ENCODE data around the gene ZG16.

ZG16 gene

GRCh38 chr16:29826342-29826695 lies 48.3 kb downstream of the ZG16 start:
- H3K4me1 ChIP-seq (ENCODE audit: insufficient read depth, low read length, severe bottlenecking), result peaks cover 10% of the 10 kb centered on the region
- H3K27ac ChIP-seq (ENCODE audit: low read depth, low read length, poor library complexity, severe bottlenecking), result no peak overlapping the region

GRCh38 chr16:29830774-29831173 lies 52.7 kb downstream of the ZG16 start:
- H4K20me1 ChIP-seq (ENCODE audit: insufficient read depth, low read length), result no peaks in the 10 kb centered on the region
- H3F3A ChIP-seq (ENCODE audit: insufficient read depth, low read length), result no peaks in the 10 kb centered on the region
- no peak overlapping the region for H3K27ac ChIP-seq (ENCODE audit: low read depth, low read length, poor library complexity, severe bottlenecking)
- H3K79me2 ChIP-seq (ENCODE audit: insufficient read depth, low read length), result no peaks in the 10 kb centered on the region
- H2AFZ ChIP-seq (ENCODE audit: low read length), result no peak overlapping the region
- H3K4me2 ChIP-seq (ENCODE audit: low read length), result no peak overlapping the region
- no peak overlapping the region for H3K9ac ChIP-seq (ENCODE audit: low read length)
- no peaks in the 10 kb centered on the region for H3K4me1 ChIP-seq (ENCODE audit: insufficient read depth, low read length, severe bottlenecking)
- no peaks in the 10 kb centered on the region for H3K36me3 ChIP-seq (ENCODE audit: insufficient read depth, low read length)
- H3K4me3 ChIP-seq (ENCODE audit: low read depth, low read length, poor library complexity, severe bottlenecking), result no peak overlapping the region
- no peaks in the 10 kb centered on the region for H3K9me3 ChIP-seq (ENCODE audit: low read length)
- H3K27me3 ChIP-seq (ENCODE audit: insufficient read depth, low read length), result no peaks in the 10 kb centered on the region
- no peaks in the 10 kb centered on the region for H3K9me2 ChIP-seq (ENCODE audit: low read depth, low read length)
- TF ChIP-seq, protein P1, sequence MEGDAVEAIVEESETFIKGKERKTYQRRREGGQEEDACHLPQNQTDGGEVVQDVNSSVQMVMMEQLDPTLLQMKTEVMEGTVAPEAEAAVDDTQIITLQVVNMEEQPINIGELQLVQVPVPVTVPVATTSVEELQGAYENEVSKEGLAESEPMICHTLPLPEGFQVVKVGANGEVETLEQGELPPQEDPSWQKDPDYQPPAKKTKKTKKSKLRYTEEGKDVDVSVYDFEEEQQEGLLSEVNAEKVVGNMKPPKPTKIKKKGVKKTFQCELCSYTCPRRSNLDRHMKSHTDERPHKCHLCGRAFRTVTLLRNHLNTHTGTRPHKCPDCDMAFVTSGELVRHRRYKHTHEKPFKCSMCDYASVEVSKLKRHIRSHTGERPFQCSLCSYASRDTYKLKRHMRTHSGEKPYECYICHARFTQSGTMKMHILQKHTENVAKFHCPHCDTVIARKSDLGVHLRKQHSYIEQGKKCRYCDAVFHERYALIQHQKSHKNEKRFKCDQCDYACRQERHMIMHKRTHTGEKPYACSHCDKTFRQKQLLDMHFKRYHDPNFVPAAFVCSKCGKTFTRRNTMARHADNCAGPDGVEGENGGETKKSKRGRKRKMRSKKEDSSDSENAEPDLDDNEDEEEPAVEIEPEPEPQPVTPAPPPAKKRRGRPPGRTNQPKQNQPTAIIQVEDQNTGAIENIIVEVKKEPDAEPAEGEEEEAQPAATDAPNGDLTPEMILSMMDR (IDR thresholded peaks at IDR 0.05; ENCODE audit: low read length), result no peak
- no peak for TF ChIP-seq EZH2 (IDR thresholded peaks at IDR 0.05; ENCODE audit: borderline replicate concordance, low read length)

More at GRCh38 chr16:29826342-29826695, 48.3 kb downstream of the ZG16 start:
- no peaks in the 10 kb centered on the region for H3K9me3 ChIP-seq (ENCODE audit: low read length)
- no peak overlapping the region for H3K4me2 ChIP-seq (ENCODE audit: low read length)
- H2AFZ ChIP-seq (ENCODE audit: low read length), result no peak overlapping the region
- H3K9me2 ChIP-seq (ENCODE audit: low read depth, low read length), result no peaks in the 10 kb centered on the region
- no peaks in the 10 kb centered on the region for H3K27me3 ChIP-seq (ENCODE audit: insufficient read depth, low read length)
- no peak overlapping the region for H3K4me3 ChIP-seq (ENCODE audit: low read depth, low read length, poor library complexity, severe bottlenecking)
- no peak overlapping the region for H3K9ac ChIP-seq (ENCODE audit: low read length)
- no peak for TF ChIP-seq EZH2 (IDR thresholded peaks at IDR 0.05; ENCODE audit: borderline replicate concordance, low read length)
- TF ChIP-seq, protein P1 (IDR thresholded peaks at IDR 0.05; ENCODE audit: low read length), result no peak
- no peaks in the 10 kb centered on the region for H3K79me2 ChIP-seq (ENCODE audit: insufficient read depth, low read length)
- no peaks in the 10 kb centered on the region for H3F3A ChIP-seq (ENCODE audit: insufficient read depth, low read length)
- no peaks in the 10 kb centered on the region for H4K20me1 ChIP-seq (ENCODE audit: insufficient read depth, low read length)
- peaks cover 4% of the 10 kb centered on the region; the same call in 1 of the 2 replicates for H3K36me3 ChIP-seq (ENCODE audit: insufficient read depth, low read length)

DNA sequence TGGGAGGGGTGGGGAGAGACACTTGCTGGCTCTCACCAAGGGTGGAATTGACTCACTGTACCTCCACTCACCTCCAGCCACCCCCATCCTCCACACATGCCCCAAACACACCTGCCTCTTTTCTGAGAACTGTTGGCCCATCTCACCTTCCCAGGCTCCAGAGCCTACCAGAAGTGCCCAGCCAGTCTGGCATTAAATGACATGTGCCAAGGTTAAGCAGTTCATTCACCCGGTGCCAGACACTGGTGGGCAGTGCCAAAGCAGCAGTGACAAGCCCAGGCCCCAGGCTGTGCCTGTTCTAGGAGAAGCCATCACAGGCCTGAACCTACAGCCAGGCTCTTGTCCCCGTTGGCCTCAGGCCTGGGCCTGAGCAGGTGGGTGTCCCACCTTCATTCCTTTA lies 53.4 kb downstream of the ZG16 start:
- no peaks in the 10 kb centered on the region for H3F3A ChIP-seq (ENCODE audit: insufficient read depth, low read length)
- no peaks in the 10 kb centered on the region for H3K36me3 ChIP-seq (ENCODE audit: insufficient read depth, low read length)
- H3K4me3 ChIP-seq (ENCODE audit: low read depth, low read length, poor library complexity, severe bottlenecking), result no peak overlapping the region
- no peaks in the 10 kb centered on the region for H4K20me1 ChIP-seq (ENCODE audit: insufficient read depth, low read length)
- no peak overlapping the region for H3K4me2 ChIP-seq (ENCODE audit: low read length)
- TF ChIP-seq EZH2 (IDR thresholded peaks at IDR 0.05; ENCODE audit: borderline replicate concordance, low read length), result no peak
- TF ChIP-seq, protein P1 (IDR thresholded peaks at IDR 0.05; ENCODE audit: low read length), result no peak
- H3K9ac ChIP-seq (ENCODE audit: low read length), result no peak overlapping the region
- H3K9me3 ChIP-seq (ENCODE audit: low read length), result no peaks in the 10 kb centered on the region
- H3K79me2 ChIP-seq (ENCODE audit: insufficient read depth, low read length), result no peaks in the 10 kb centered on the region
- no peak overlapping the region for H2AFZ ChIP-seq (ENCODE audit: low read length)
- H3K9me2 ChIP-seq (ENCODE audit: low read depth, low read length), result no peaks in the 10 kb centered on the region
- no peaks in the 10 kb centered on the region for H3K4me1 ChIP-seq (ENCODE audit: insufficient read depth, low read length, severe bottlenecking)
- no peak overlapping the region for H3K27ac ChIP-seq (ENCODE audit: low read depth, low read length, poor library complexity, severe bottlenecking)
- no peaks in the 10 kb centered on the region for H3K27me3 ChIP-seq (ENCODE audit: insufficient read depth, low read length)

Measured in OCI-LY1 (cell line).